Muscle of back (tissue), 11 donors: ENCODE results near the gene CDKN2D. TPM values are rescaled to one million over a fixed set of nuclear protein-coding genes. Genes with fewer than 3 reads are reported as not detected.

ENCODE experiments used
- DNase-seq, 3 donors: peaks; one replicate each; pipeline versions ENCODE4 v3.0.0 to v3.0.0-alpha.2; 2013
- polyA plus RNA-seq, 10 donors: library from polyadenylated mRNA; unstranded; fragments of 120-200 nt; gene quantifications; one replicate each; pipeline ENCODE4 v1.2.1, GENCODE V29; 2013; ENCODE audit not compliant: insufficient read length in 10 of 10

CDKN2D gene
- polyA plus RNA-seq, 10 donors, result 13.6 to 22.3 (median 15.5) TPM

- no peak for DNase-seq
Measured at GRCh38 chr19:10523135-10523636, 45.6 kb downstream of the CDKN2D start.

- DNase-seq, result no peak
Measured at GRCh38 chr19:10521461-10522171, 47.2 kb downstream of the CDKN2D start.

GRCh38 chr19:10520652-10521318 lies 48.0 kb downstream of the CDKN2D start:
- no peak for DNase-seq

- DNase-seq, result no peak
Measured at GRCh38 chr19:10519421-10519820, 49.4 kb downstream of the CDKN2D start.

- no peak for DNase-seq
Measured at GRCh38 chr19:10518444-10519361, 50.1 kb downstream of the CDKN2D start.

GRCh38 chr19:10517760-10518443 lies 50.9 kb downstream of the CDKN2D start:
- DNase-seq, result peak in 1 of 3 donors; percentile 45

GRCh38 chr19:10517361-10517759 lies 51.4 kb downstream of the CDKN2D start, which contains the start of gene S1PR5:
TSS of gene S1PR5 (minus strand) at chr19:10517447. CDS start at chr19:10515011, 2,436 bp downstream.
- peak in 1 of 3 donors; percentile 36 for DNase-seq

GRCh38 chr19:10516671-10517286 lies 52.0 kb downstream of the CDKN2D start:
- peak in 1 of 3 donors; percentile 17 for DNase-seq

Other genes starting within 250 kb of the CDKN2D start
- gene RAVER1, start 235.4 kb downstream of the CDKN2D start, polyA plus RNA-seq, result 10 to 100 TPM in 8 of 10 donors, 1 to 10 TPM in 2; 9.4 to 21.1 (median 15.0) TPM
- gene ICAM3, start 229.4 kb downstream of the CDKN2D start, polyA plus RNA-seq, result 10 to 100 TPM in 1 of 10 donors, 1 to 10 TPM in 9; 4.5 to 15.8 (median 6.0) TPM
- 10 to 100 TPM; 49.2 to 99.2 (median 62.8) TPM for gene TYK2, start 188.4 kb downstream of the CDKN2D start, polyA plus RNA-seq
- gene CDC37, start 165.4 kb downstream of the CDKN2D start, polyA plus RNA-seq, result 100 to 1,000 TPM; 104 to 142 (median 124) TPM
- gene PDE4A, start 148.4 kb downstream of the CDKN2D start, polyA plus RNA-seq, result 1 to 10 TPM; 2.9 to 4.8 (median 3.9) TPM
- 10 to 100 TPM; 57.9 to 73.5 (median 65.2) TPM for gene KEAP1, start 65.6 kb downstream of the CDKN2D start, polyA plus RNA-seq
- gene S1PR5, start 51.5 kb downstream of the CDKN2D start, polyA plus RNA-seq, result 1 to 10 TPM in 9 of 10 donors, under 1 TPM in 1; 0.95 to 2.9 (median 1.2) TPM
- gene ATG4D, start 25.1 kb downstream of the CDKN2D start, polyA plus RNA-seq, result 10 to 100 TPM; 15.1 to 25.3 (median 20.6) TPM
- gene KRI1, start 3.0 kb downstream of the CDKN2D start, polyA plus RNA-seq, result 10 to 100 TPM; 15.6 to 27.9 (median 22.0) TPM
- gene AP1M2, start 18.3 kb upstream of the CDKN2D start, polyA plus RNA-seq, result 1 to 10 TPM in 2 of 10 donors, under 1 TPM in 4, not detected in 4; 0.23 to 2.9 (median 0.43) TPM
- gene SLC44A2, start 56.6 kb upstream of the CDKN2D start, polyA plus RNA-seq, result 100 to 1,000 TPM; 112 to 146 (median 132) TPM
- 100 to 1,000 TPM; 126 to 193 (median 157) TPM for gene ILF3, start 85.4 kb upstream of the CDKN2D start, polyA plus RNA-seq
- 10 to 100 TPM; 20.0 to 40.3 (median 29.4) TPM for gene QTRT1, start 132.5 kb upstream of the CDKN2D start, polyA plus RNA-seq
- gene DNM2, start 149.1 kb upstream of the CDKN2D start, polyA plus RNA-seq, result 10 to 100 TPM; 60.7 to 83.2 (median 72.5) TPM